Muscle of back (tissue), 11 donors: ENCODE results near the gene RNF214. TPM values are rescaled to one million over a fixed set of nuclear protein-coding genes. Genes with fewer than 3 reads are reported as not detected.
A peak's percentile ranks its signal among the peaks of the same experiment; 100 is the strongest.
"Not testable (repeated sequence)": the region's sequence is repeated elsewhere in the genome, so short reads cannot be mapped to it uniquely, and the experiment has no call there.

Experiments
- DNase-seq, 3 donors: peaks; one replicate each; pipeline versions ENCODE4 v3.0.0 to v3.0.0-alpha.2; 2013
- polyA plus RNA-seq, 10 donors: library from polyadenylated mRNA; unstranded; fragments of 120-200 nt; gene quantifications; one replicate each; pipeline ENCODE4 v1.2.1, GENCODE V29; 2013; ENCODE audit not compliant: insufficient read length in 10 of 10

RNF214 gene
- polyA plus RNA-seq, 10 donors = 13.5 to 22.5 (median 18.4) TPM

DNA sequence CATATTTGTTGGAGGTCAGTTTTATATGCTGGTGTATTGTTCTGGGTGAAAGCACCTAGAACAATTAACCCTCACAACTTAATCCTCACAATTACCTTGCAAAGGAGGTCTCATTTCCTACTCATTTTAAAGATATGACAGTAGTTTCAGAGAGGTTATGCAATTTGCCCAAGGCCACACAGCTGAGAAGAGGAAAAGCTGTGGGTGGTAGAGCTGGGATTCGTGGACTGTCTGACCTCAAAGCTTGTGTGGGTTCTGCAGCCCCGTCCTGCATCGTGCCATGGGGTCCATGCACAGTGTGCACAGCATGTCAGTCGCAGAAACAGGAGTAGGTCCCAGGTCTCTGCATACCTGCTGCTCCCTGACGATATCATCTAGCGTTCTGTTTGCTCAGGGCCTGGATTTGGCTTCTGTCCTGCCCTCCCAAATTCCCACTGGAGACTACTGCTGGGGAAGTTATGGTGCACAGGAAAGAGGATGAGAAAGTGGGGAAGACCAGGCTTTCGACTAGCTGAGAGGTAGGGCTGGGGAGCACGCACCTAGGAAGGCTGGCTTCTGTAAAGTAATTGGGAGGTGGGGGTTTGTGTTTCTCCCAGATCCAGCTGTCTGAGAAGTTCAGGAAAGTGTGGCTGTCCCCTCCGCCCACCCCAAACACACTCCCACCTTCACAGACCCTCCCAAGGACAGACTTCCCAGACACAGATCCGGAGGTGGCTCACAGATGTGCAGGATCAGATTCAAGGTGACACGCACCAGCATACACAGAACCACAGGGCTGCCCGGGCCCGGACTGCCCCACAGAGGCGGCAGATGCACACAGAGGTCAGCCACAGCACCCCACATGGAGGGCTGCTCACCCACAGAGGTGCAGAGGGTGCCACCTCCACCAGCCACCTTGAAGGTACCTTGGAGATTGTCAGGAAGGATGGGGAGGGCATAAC is 81.6 kb downstream of the RNF214 start:
- no peak for DNase-seq

DNA sequence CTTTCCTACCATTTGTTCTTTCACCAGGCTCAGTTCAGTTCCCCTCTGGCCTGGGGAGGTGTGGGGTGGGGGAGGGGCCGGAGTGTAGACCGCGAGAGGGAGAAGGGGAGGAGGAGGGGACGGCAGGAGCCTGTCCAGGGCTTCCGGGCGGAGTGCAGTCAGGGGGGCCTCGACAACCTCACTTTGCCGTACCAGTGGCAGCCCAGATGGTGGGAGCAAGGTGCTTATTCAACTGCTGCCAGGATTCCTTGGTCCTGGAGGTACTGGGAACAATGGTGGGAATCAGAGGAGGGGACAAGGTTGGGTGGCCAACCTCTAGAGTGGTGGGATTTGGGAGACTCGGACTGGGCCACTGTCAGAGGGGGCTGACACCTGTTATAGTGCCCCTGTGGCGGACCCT is 82.4 kb downstream of the RNF214 start:
- peak in 1 of 3 donors; percentile 11 for DNase-seq

DNA sequence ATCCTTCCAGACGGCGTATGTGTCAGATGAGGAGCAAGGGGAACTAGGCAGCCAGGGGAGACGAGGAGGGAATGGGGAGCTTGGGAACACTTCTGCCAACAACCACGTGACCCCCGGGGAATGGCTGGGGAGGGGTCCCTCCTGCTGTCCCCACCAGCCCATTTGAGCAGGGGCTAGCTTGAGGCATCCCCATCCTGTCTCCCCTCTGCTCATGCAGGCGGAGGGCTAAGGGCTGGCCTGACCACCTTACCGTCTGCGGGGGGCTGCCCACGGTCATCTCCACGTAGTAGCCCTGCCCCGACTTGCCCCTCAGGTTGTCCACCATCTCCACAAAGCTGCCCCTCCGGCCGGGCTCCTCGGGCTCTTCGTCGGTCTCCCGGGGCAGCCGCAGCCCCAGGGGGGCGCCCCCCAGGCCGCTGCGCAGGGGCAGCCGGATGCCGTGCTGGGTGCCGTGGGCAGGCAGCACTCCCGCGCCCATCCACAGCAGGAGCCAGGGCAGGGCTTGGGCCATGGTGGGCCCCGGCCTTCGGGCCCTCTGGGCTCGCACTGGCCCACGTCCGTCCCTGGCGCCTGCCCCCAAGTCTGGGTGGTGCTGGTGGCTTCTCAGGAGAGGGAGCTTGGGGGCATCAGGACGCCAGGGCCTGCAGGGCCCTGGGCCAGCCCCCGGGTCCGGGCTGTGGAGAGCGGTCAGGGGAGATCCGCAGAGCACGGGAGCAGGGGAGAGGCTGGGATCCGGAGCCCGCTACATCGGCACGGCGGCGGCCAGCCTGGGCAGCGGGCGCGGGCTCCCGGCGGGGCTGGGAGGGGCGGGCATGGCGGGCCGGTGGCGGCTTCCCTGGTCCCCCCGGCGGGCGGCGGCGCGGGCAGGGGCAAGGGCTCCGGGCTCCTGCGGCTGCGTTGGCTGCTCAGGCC is 83.1 kb downstream of the RNF214 start:
- DNase-seq = peak in 1 of 3 donors; percentile 55

DNA sequence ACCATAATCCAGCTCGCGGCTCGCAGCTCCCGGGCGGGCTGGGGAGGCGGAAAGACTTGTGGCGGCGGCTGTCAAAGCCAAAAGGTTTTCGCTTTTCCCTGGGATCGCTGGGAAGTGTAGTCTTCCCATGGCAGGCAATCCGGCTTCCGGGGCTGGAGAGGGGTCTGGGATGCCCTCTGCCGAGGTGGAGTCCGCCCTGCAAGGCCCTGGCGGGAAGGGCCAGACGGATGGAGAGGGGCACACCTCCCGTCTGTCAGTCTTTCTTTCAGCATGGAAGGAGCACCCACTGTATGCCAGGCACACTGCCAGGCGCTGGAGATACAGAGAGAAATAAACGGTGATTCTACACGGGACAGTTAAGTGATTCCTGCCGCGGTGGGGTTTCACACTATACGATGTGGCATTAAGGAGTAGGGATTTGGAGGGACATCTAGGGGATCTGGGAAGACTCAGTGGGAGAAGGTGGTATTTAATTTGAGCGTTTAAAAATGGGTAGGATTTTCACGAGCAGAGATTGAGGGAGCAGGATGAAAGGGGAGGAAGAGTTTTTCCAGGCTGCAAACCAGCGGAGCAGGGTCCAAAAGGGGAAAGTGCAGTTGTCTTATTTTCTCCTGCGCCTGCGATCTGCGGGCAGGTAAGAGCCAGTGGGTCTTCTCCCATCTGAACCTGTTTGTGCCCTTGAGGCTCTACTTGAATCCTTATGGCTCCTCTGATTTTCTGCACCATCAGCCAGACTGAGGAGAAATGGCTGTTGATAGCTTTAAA is 83.9 kb downstream of the RNF214 start, which contains the start of gene BACE1:
Gene BACE1 (minus strand): TSS at position 60 of the 765 bp plus-strand sequence. CDS start 461 bp downstream, outside the sequence.
- DNase-seq = peak; percentile 87 to 95 (median 89)

DNA sequence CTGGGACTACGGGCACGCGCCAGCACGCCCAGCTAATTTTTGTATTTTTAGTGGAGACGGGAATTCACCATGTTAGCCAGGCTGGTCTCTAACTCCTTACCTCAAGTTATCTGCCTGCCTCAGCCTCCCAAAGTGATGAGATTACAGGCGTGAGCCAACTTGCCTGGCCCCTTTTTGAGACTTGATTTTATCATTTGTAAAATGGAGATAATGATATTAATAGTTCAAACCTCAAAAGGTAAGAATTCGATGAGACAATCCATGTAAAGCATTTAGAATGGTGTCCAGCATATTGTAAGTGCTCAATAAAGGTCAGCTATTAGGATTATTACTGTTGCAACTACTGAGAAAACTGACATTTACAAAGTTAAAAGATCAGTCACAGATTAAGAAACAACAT is 86.3 kb downstream of the RNF214 start:
- DNase-seq = no peak

DNA sequence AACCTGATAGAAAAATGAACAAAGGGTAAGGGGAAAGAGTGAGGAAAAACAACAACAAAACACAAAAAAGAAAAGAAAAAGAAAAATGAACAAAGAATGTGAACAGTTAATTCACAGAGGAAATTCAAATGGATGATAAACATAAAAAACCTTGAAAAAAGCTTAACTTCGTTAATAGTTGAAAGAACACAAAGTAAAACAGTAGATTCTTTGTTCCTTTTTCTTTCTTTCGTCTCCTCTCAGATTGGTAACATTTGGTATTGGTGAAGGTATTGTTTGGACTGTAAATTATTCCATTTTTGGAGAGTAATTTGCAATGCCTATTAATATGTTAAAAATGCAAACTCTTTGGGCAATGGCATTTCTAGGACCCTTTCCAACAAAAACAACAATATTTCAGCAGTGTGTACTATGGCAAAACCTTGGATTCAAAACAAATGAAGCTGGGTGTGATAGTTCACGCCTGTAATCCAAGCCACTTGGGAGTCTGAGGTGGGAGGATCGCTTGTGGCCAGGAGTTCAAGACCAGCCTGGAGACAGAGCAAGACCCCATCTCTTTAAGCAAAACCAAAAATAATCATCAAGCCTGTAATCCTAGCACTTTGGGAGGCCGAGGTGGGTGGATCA is 86.9 kb downstream of the RNF214 start:
- DNase-seq = peak in 1 of 3 donors; percentile 48

DNA sequence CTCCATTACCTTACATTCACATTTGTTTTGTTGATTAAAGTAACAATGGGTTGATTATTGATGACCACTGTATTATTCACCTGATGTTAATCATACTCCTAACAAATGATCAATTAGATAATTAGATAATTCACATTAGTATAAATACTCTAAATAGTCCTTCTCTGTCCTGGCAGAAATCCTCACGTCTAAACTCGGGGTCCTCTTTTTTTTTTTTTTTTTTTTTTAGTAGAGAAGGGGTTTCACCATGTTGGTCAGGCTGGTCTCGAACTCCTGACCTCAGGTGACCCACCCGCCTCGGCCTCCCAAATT is 94.7 kb downstream of the RNF214 start:
- not testable (repeated sequence) for DNase-seq

DNA sequence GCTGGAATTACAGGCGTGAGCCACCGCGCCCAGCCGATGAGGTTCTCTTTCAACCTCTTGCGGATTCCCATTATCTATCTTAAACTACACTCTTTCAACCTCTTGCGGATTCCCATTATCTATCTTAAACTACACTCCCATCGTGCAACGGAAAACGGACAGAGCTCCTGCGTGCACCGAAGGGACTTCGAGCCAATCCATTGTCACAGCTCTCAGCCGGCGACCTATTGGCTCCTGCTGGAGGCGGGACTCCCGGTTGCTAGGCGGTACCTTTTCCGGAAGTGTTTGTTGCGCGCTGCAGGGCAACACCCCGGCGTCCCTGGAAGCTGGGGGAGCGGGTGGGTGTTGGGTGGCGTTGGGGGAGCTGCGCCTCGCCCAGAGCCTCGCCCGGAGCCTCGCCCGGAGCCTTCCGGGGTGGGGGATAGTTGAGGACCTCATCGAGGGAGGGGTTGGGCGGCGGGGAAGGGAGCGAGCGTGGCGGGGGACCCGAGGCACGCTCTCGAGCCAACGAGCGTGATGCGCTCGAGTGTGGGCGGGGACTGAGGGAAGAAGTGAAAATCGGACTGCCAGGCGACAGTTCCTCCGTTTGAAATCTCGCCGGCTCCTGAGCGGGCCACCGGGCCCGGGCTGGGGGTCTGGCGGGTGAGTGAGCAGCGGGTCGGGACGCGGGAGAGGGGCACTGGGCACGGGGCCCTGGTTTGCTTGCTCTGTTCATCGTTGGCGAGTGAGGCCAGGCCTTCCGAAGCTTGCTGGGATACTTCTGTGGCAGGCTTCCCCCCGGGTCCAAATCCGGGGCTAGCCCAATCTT is 95.3 kb downstream of the RNF214 start, which contains the start of gene CEP164:
Gene CEP164 (plus strand): TSS at position 288 of the 808 bp plus-strand sequence. CDS start 10,733 bp downstream, outside the sequence.
- DNase-seq = peak; percentile 96 to 99 (median 97)

DNA sequence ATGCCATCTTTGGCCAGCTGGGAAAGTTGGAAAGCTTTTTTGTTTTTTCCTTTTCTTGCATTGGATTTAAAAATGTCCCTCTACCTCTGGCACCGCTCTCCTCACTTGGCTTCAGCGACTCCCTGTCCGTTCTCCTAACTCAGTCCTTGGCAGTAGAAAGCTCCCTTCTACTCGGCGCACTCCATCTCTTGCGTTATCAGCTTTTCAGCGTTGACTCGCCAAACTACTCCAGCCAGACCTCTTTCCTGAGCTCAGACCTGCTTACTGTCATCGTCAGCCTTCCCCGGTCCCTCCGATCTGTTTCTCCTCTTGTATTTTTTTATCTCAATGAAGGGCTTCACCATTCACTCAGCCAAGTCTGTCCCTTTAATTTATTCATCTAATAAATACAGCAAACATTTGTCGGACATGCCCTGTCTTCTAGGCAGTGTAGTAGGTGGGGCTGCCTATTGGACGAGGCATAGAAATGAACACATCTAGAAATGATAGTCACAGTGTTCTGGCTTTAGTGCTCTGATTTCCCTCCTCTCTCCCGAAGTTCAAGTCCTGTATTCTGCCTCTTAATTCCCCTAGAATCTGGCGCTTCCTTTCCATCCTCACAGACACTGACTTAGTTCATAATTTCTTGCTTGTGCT is 96.0 kb downstream of the RNF214 start:
- DNase-seq = peak in 1 of 3 donors; percentile 43

DNA sequence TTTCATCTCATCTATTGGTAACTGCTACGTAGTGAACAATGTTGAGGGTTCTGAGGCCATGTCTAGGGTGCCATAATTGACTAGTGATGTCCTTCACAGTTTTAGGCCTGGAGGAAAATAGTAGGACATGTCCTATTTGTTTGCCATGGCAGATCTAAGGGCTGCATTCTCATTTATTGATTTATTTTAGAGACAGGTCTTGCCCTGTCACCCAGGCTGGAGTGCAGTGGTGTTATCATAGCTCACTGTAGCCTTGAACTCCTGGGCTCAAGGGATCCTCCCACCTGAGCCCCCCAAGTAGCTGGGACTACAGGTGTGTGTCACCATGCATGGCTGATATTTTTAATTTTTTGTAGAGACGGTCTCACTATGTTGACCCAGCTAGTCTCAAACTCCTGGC is 100.4 kb downstream of the RNF214 start:
- no peak for DNase-seq

DNA sequence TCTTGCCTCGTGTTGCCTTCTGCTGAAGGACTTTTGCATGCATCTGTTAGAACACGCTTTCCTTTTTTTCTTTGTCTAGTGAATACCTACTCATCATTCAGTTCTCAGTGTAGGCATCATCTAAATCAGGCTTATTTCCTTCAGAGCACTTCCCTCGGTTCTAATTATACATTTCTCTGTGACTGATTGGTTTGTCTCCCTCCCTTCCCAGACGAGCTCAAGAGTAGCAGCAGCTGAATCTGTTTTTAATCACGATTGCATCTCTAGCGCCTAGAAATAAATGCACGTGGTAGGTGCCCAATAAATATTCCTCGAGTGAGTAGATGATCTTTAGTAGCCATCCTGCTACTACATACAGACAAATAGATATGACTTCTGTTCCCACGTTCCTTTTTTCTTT is 101.4 kb downstream of the RNF214 start:
- DNase-seq = no peak

DNA sequence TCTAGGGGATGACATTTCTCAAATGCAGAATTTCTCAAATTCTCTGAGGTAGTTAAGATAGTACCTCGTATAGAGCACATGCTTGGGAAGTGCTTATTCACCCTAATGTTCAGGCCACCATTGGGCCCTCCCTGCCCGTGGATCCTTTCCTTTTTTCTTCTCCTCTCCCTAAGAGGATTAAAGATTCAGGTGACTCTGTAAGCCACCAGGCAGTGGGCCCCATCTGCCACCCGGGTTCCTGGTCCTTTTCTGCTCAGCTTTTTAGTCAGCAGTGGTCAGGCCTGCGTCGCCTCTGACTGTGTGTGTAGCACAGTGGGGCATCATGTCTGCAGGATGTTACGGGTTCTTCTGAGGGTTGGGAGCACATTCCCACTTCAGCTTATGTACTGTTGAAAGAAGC is 102.4 kb downstream of the RNF214 start:
- DNase-seq = no peak

DNA sequence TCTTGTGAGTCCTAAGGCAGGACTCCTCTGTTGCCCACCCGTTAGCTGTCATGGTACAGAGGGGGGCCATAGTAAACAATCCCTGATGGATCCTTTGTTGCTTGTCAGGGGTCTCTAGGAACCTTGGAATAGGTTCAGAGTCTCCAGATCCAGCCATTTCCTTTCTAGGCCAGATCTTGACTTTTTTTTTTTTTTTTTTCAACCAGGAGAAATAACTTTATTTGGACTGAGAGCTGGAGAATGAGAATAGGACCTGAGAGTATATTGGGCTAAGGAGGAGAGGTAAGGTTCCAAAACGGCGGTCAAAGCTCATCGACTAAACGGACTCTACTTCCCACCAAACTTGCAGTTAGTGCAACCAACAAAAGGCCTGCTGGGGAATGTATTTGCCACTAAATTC is 102.9 kb downstream of the RNF214 start:
- DNase-seq = no peak

Other genes with a start within 250 kb of the RNF214 start
- 10 to 100 TPM; 28.3 to 42.5 (median 33.2) TPM for gene SIK3, start 134.2 kb upstream of the RNF214 start, polyA plus RNA-seq
- 10 to 100 TPM; 40.7 to 57.2 (median 48.9) TPM for gene PAFAH1B2, start 88.4 kb upstream of the RNF214 start, polyA plus RNA-seq
- 10 to 100 TPM; 23.0 to 42.5 (median 31.4) TPM for gene SIDT2, start 53.9 kb upstream of the RNF214 start, polyA plus RNA-seq
- gene TAGLN, start 33.3 kb upstream of the RNF214 start, polyA plus RNA-seq = 100 to 1,000 TPM in 4 of 10 donors, 10 to 100 TPM in 6; 73.2 to 121 (median 92.2) TPM
- gene PCSK7, start 598 bp upstream of the RNF214 start, polyA plus RNA-seq = 10 to 100 TPM; 17.8 to 33.1 (median 22.9) TPM
- gene BACE1-AS, start 58.7 kb downstream of the RNF214 start, polyA plus RNA-seq = 10 to 100 TPM in 8 of 10 donors, 1 to 10 TPM in 2; 8.7 to 17.1 (median 13.2) TPM
- 10 to 100 TPM; 31.7 to 41.2 (median 37.8) TPM for gene BACE1, start 83.6 kb downstream of the RNF214 start, polyA plus RNA-seq
- 10 to 100 TPM in 8 of 10 donors, 1 to 10 TPM in 2; 9.5 to 18.6 (median 13.3) TPM for gene CEP164, start 95.2 kb downstream of the RNF214 start, polyA plus RNA-seq